ENCODE results near the gene ZNF385D. TPM values are rescaled to one million over a fixed set of nuclear protein-coding genes. Genes with fewer than 3 reads are reported as not detected.

The ZNF385D gene
- total RNA-seq, 1 experiment from 2014 or later: not detected

DNA sequence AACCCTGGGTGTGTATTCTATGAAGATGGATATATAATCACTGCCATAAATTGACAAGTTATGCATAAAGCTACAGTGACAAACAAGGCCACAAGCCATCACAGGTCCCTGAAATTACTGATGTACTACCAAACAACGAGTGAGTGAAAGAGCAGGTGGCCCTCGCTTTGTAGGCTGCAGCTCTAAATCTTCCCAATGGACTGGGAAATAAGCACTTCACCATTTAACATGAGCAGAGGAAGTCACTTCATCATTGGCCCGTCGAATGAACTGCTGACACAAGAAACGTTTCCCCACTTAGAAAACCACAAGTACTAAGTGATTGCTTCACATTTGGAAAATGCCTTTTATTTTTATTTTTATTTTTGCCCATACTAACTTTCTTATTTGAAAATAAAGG lies 218.0 kb downstream of the ZNF385D start:
- intact Hi-C loops (cut with micrococcal nuclease; ENCODE audit: unreplicated experiment): no loop called here

DNA sequence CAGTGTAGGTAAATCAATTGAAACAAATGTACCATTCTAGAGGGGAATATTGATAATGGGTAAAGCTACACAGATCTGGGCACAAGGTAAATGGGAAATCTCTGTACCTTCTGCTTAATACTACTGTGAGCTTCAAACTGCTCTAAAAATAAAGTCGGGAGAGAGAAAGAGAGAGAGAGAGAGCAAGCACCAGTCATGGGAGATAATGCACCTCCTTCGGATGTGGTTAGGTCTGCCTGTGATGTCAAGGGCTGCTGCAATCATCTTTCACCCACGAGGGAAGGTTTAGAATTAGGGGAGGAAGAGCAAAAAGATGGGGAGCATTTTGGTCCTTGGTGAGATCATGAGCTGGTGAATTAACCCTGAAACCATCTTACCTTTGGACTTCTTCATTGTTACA lies 219.1 kb downstream of the ZNF385D start:
- no peaks in the 10 kb centered on the region for H3K36me3 Mint-ChIP-seq (ENCODE audit: insufficient read depth, unreplicated experiment)
- intact Hi-C loops (cut with micrococcal nuclease; ENCODE audit: unreplicated experiment): no loop called here
- H3K4me3 Mint-ChIP-seq (ENCODE audit: unreplicated experiment): no peak overlapping the region
- ChIA-PET CTCF (no interaction called here), POLR2A (no interaction called here)
- no TSS peak for BruUV-seq (replicated peaks)
- Histone ChIP-seq H3K36me3 (ENCODE audit: control insufficient read depth, insufficient read depth, low read length) (no peaks in the 10 kb centered on the region), H3K27me3 (replicated peaks; ENCODE audit: control insufficient read depth, insufficient read depth, low read length) (no peaks in the 10 kb centered on the region), H3K9me3 (no peaks in the 10 kb centered on the region), H3K4me1 (no peaks in the 10 kb centered on the region), H3K4me3 (ENCODE audit: low read depth, low read length) (no peak overlapping the region)
- no peaks in the 10 kb centered on the region for H3K9me3 Mint-ChIP-seq (ENCODE audit: unreplicated experiment)
- no peak overlapping the region for H3K27ac Mint-ChIP-seq (ENCODE audit: unreplicated experiment)
- DNase-seq: no peak
- H3K4me1 Mint-ChIP-seq (ENCODE audit: low read depth, unreplicated experiment): no peaks in the 10 kb centered on the region
- TF ChIP-seq, protein P1, sequence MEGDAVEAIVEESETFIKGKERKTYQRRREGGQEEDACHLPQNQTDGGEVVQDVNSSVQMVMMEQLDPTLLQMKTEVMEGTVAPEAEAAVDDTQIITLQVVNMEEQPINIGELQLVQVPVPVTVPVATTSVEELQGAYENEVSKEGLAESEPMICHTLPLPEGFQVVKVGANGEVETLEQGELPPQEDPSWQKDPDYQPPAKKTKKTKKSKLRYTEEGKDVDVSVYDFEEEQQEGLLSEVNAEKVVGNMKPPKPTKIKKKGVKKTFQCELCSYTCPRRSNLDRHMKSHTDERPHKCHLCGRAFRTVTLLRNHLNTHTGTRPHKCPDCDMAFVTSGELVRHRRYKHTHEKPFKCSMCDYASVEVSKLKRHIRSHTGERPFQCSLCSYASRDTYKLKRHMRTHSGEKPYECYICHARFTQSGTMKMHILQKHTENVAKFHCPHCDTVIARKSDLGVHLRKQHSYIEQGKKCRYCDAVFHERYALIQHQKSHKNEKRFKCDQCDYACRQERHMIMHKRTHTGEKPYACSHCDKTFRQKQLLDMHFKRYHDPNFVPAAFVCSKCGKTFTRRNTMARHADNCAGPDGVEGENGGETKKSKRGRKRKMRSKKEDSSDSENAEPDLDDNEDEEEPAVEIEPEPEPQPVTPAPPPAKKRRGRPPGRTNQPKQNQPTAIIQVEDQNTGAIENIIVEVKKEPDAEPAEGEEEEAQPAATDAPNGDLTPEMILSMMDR (IDR thresholded peaks at IDR 0.05; ENCODE audit: insufficient read depth in 1 of 2, low read depth in 1 of 2, low read length in 1 of 2, severe bottlenecking in 1 of 2, unreplicated experiment in 1 of 2): no peak
- peaks cover 11% of the 10 kb centered on the region for H3K27me3 Mint-ChIP-seq (ENCODE audit: insufficient read depth, unreplicated experiment)

More for the DNA sequence above, 218.0 kb downstream of the ZNF385D start:
- no TSS peak for BruUV-seq (replicated peaks)
- no peak overlapping the region for H3K4me3 Mint-ChIP-seq (ENCODE audit: unreplicated experiment)
- no peaks in the 10 kb centered on the region for H3K27me3 ChIP-seq (replicated peaks; ENCODE audit: control insufficient read depth, insufficient read depth, low read length)
- H3K36me3 Mint-ChIP-seq (ENCODE audit: insufficient read depth, unreplicated experiment): no peaks in the 10 kb centered on the region
- no peaks in the 10 kb centered on the region for H3K36me3 ChIP-seq (ENCODE audit: control insufficient read depth, insufficient read depth, low read length)
- POLR2A ChIA-PET: no interaction called here
- no peak for DNase-seq
- H3K4me1 Mint-ChIP-seq (ENCODE audit: low read depth, unreplicated experiment): no peaks in the 10 kb centered on the region
- H3K27me3 Mint-ChIP-seq (ENCODE audit: insufficient read depth, unreplicated experiment): peaks cover 12% of the 10 kb centered on the region
- H3K9me3 Mint-ChIP-seq (ENCODE audit: unreplicated experiment): no peaks in the 10 kb centered on the region
- TF ChIP-seq, protein P1 (IDR thresholded peaks at IDR 0.05; ENCODE audit: insufficient read depth in 1 of 2, low read depth in 1 of 2, low read length in 1 of 2, severe bottlenecking in 1 of 2, unreplicated experiment in 1 of 2): no peak
- H3K9me3 ChIP-seq: no peaks in the 10 kb centered on the region
- no peaks in the 10 kb centered on the region for H3K4me1 ChIP-seq
- H3K27ac Mint-ChIP-seq (ENCODE audit: unreplicated experiment): no peak overlapping the region
- CTCF ChIA-PET: no interaction called here
- no peak overlapping the region for H3K4me3 ChIP-seq (ENCODE audit: low read depth, low read length)

DNA sequence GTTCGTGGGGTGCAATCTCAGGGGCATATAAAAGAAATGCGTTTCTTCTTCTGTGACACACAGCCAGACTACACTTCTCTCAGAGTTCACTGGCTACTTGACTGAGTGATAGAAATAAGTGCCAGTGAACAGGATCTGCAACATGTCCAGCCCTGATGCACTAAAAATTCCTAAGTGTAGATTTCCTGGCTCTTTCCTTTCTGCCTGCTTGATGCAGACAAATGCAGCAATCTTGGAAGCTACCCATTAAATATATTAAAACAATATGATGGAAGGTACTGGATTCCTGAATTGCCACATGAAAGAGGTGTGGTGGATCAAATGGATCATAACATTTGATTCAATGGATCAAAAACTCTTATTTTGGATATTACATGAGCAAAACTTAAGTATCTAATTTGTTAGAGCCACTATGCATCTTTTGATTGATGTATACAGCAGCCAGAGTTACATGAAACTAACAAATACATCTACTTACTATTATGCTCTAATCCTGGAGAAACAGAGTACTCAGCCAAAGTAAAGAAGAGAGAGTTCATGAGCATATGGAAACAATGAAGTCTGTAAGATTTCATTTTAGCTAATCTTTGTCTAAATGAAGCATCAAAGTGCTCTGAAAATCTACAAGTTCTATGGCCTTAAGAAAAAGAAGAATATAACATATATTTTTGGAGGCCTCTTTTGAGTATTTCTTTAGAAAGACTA lies 222.6 kb downstream of the ZNF385D start:
- H3K4me1 ChIP-seq: no peaks in the 10 kb centered on the region
- H3K9me3 ChIP-seq: no peaks in the 10 kb centered on the region
- BruUV-seq (replicated peaks): no TSS peak
- no peak overlapping the region for H3K27ac Mint-ChIP-seq (ENCODE audit: unreplicated experiment)
- H3K36me3 Mint-ChIP-seq (ENCODE audit: insufficient read depth, unreplicated experiment): no peaks in the 10 kb centered on the region
- no peak for DNase-seq
- intact Hi-C loops (cut with micrococcal nuclease; ENCODE audit: unreplicated experiment): no loop called here
- no peak overlapping the region for H3K4me3 Mint-ChIP-seq (ENCODE audit: unreplicated experiment)
- no peak overlapping the region for H3K4me3 ChIP-seq (ENCODE audit: low read depth, low read length)
- CTCF ChIA-PET: interaction anchor here (0.6 kb wide), 1 partner anchor 23 kb away, joined by 3 read pairs; no protein-coding TSS in a partner anchor
- no peaks in the 10 kb centered on the region for H3K9me3 Mint-ChIP-seq (ENCODE audit: unreplicated experiment)
- no peaks in the 10 kb centered on the region for H3K36me3 ChIP-seq (ENCODE audit: control insufficient read depth, insufficient read depth, low read length)
- no peaks in the 10 kb centered on the region for H3K4me1 Mint-ChIP-seq (ENCODE audit: low read depth, unreplicated experiment)
- H3K27me3 Mint-ChIP-seq (ENCODE audit: insufficient read depth, unreplicated experiment): peaks cover 8% of the 10 kb centered on the region
- POLR2A ChIA-PET: no interaction called here
- TF ChIP-seq, protein P1 (IDR thresholded peaks at IDR 0.05; ENCODE audit: insufficient read depth in 1 of 2, low read depth in 1 of 2, low read length in 1 of 2, severe bottlenecking in 1 of 2, unreplicated experiment in 1 of 2): no peak
- H3K27me3 ChIP-seq (replicated peaks; ENCODE audit: control insufficient read depth, insufficient read depth, low read length): no peaks in the 10 kb centered on the region

All from Caco-2 (cell line).